GM18505 (cell line): Measurements from ENCODE around the gene RGPD3.
"Not testable (repeated sequence)": the region's sequence is repeated elsewhere in the genome, so short reads cannot be mapped to it uniquely, and the experiment has no call there.

Source experiments
- ATAC-seq: cut with Tn5 transposase; IDR thresholded peaks from one replicate; pipeline ENCODE4 v1.9.1; 2021; ENCODE audit not compliant: unreplicated experiment
- POLR2A ChIP-seq: IDR thresholded peaks from 4 replicates; pipeline ENCODE4 v1.6.1; 2011; ENCODE audit warnings: borderline replicate concordance; ENCODE audit not compliant: insufficient read depth, insufficient read length; ENCODE audit errors: extremely low read depth

RGPD3 gene

DNA sequence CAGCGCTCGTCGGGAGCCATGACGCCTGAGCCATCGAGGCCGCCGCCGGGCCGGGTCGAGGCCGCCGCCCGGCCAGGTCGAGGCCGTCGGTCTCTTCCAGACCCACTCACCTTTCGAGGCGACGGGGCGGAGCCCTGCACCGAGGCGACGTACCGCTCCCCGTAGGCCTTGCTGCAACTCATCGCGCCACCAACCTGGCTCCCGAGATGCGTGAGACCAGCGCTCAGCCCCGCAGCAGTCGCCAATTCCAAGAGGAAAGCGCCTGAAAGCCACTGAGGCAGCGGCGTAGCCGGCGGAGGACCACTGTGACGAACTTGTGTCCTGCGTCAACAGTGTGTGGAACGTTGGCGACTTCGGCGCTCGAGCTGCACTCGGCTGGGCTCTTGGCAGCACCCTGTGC lies at the start of gene RGPD3:
TSS of gene RGPD3 (minus strand) at position 307 of the 400 bp plus-strand sequence. CDS start at position 182, 125 bp downstream.
- not testable (repeated sequence) for ATAC-seq

DNA sequence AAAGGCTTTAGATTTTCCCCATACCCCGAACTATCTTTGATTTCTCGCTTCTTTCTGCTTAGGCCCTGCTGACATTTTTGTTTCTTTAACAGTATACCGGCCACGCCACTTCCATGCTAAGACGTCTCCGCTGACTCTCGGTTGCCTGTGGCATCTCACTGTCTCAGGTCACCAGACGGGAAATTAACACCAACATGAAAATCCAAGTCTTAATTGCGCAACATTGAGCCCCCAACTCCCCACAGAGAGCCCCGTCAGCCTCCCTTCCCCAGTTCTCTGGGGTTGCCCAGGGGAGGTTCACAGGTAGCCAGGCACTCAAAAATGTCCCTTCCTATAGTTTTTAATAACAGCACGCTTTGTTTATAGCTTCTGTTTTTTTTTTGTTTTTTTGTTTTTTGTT lies 49.1 kb upstream of the RGPD3 start:
- ATAC-seq, result no peak
- no peak for TF ChIP-seq POLR2A

DNA sequence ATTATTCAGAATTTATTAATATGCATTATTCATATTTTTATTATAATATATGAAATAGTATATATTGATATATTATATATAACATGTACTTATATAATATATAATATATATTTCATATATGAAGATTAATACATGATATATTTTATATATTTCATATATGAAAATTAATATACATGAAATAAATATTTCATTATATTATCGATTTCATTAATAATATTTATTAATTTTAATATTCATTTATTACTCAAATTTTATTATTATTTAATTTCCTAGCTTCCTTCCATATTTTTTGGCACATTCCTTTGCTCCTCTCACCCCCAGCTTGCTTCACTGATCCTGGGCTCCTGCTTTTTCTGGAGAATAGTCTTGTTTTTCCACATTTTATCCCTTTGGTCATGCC lies 48.7 kb upstream of the RGPD3 start:
- ATAC-seq, result no peak
- TF ChIP-seq POLR2A, result no peak

DNA sequence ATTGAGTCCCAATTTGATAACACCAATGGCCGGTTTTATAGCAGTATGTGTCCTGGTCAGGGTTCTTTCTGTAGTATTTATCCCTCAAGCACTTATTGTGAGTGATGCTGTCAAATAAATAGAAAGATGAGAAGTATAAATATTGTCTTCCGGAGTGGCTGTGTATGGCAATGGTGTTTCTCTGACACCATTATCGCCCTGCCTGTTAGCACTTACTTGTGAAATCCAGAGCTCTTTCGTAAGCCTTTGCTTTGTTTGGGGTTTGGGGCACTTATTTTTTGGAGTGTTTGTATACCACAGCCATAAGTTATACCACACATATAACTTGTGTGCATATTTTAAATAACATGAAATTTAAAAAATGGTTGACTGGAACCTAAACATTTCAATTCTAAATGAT lies 48.2 kb upstream of the RGPD3 start:
- no peak for TF ChIP-seq POLR2A

DNA sequence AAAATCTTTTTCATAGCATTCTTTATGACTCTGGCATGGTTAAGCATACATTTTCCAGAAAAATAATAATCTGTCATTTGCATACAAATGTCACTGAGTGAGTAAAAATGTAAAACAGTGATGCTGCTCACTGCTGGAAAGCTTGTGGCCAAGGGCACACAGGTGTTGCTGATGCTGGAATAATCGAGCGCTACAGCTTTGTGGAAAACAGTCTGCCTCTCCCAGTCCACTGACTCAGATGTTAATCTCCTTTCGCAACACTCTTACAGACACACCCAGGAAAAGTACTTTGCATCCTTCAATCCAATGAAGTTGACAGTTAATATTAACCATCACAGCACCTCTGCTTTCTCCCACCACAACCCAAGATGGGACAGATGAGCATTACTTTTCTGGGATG lies 46.6 kb upstream of the RGPD3 start:
- not testable (repeated sequence) for ATAC-seq

More for the DNA sequence above, 48.2 kb upstream of the RGPD3 start:
- ATAC-seq, result no peak

DNA sequence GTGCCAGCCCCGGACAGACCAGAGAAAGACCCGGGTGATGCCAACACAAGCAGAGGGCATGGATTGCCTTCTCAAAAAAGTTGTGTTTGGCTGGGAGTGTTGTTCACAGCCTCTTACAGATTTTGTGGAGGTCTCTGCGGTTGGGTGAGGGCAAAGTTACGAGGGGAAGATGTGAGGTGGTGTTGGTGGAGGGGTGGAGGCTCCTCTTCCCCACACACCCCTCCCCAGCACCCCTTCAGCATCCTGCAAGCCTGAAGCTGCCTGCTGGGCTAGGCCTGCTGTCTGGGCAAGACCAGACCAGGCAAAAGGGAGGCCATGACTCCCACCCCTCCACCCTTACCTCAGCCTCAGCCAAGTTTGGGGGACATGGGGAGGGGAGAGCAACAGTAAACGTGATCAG lies 45.2 kb upstream of the RGPD3 start:
- not testable (repeated sequence) for ATAC-seq

DNA sequence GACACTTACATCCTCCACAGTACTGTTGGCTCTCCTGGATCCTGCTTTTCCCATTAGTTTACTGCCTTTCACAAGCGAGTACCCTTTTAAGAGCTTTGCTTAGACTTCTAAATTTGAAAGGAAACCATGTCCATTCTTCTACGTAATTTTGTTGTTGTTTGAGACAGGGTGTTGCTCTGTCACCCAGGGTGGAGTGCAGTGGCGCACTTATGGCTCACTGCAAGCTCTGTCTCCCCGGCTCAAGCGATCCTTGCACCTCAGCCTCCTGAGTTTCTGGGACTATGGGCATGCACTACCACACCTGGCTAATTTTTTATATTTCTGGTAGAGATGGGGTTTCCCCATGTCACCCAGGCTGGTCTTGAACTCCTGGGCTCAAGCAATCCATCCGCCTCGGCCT lies 43.7 kb upstream of the RGPD3 start:
- ATAC-seq, result not testable (repeated sequence)

DNA sequence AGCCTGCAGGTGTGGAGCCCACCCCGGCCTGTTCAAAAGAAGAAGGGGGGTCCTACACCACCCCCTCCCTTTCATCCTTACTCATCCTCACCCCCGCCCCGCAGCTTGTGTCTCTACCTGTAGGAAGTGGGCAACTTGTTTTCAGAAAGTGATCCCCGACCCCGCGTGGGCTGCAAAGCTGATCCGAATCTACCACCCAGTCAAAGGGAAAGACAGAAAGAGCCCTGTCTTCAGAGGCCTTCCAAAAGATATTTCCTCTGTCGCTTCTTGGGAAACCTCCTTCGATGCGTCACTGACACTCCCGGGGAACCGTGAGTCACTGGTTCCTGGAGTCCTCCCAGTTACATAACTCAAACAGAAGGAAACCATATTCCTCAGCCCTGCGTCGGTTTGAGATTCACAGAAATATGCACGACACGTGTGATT lies 43.3 kb upstream of the RGPD3 start:
- ATAC-seq, result not testable (repeated sequence)

DNA sequence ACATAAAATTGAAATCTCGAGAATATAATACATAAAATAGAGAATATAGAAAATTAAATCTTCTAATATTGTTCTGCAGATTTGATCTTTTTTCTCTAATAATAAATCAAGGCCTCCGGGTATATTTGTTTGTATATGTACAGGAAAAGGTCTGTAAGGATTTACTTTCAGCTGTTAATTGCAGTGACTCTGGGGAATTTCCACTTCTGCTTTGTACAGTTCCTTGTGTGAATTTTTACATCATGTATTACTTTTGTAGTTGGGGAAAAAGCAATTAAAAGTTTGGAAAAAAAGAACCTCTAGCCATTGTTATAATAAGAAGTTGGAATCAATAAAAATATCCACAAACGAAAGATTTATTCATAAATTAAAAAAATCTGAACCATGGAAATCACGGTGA lies 42.6 kb upstream of the RGPD3 start:
- ATAC-seq, result not testable (repeated sequence)

DNA sequence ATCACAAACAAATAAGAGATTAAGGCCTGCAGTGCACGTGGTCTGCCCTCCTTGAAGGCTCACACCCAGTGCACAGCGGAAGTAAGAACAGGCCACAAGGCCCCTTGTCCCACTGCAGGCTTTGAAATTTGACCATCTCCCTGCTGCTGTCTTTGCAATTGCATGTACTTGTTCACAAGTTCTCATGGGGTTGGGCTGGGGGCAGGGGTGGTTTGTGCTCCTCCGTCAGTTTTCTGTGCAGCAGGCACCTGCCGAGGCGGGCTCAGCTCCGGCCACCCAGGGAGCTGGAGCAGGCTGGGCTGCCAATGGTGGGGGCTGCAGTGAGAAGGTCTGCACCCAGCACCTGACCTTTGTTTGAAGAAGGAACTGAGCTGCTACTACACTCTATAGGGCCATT lies 41.2 kb upstream of the RGPD3 start:
- not testable (repeated sequence) for ATAC-seq

DNA sequence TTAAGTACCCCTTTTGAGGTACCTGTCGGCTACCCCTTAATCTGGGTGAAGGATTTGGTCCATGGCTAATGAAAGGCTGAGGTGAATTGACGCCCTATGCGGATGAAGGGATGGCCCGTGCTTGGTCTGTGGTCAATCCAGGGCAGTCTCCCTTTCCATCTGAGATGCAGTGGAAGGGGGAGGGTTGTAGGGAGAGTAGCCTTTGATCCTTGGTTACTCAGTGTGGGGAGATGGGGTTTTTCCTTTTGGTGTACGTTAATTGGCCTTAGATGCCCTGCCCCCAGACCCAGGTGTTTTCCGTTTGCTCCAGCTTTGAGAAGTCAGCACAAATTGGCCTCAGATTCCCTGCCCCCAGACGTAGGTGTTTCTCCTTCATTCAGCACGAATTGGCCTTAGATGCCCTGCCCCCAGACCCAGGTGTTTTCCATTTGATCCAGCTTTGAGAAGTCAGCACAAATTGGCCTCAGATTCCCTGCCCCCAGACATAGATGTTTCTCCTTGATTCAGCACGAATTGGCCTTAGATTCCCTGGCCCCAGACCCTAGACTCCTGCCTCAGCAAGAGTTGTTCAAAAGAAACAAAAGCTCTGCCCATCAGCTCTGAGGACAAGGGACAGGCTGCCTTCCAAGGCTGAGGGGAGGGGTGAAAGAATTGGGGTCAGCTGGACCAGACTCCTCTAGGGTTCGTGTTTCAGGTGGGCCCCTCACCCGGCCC lies 40.6 kb upstream of the RGPD3 start:
- ATAC-seq, result not testable (repeated sequence)

DNA sequence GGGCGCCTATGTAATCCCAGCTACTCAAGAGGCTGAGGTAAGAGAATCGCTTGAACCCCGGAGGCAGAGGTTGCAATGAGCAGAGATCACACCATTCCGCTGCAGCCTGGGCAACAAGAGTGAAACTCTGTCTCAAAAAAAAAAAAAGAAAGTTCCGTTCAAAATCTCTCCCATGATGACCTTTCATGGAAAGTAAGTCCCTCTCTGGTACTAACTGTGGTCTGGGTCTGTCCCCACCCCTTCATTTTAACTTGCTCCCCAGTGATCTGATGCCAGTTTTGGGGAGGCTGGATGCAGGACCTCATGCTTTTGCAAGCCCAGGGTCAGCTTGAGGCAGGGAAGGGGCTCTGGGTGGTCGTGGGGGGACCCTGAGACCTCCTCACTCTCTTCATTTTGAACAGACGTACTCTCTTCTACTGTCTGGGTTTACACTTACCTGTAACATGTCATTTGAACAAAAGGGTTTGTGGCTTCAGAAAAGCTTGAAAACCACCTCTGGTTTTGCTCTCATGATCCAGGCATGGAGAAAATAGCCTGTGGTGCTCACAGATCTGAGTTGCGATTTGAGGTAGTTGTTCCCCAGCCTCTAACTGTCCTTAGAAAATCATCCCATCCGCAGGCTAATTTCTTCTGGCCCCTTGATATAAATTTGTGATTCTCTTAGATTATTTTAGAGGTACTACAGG lies 37.9 kb upstream of the RGPD3 start:
- not testable (repeated sequence) for ATAC-seq

DNA sequence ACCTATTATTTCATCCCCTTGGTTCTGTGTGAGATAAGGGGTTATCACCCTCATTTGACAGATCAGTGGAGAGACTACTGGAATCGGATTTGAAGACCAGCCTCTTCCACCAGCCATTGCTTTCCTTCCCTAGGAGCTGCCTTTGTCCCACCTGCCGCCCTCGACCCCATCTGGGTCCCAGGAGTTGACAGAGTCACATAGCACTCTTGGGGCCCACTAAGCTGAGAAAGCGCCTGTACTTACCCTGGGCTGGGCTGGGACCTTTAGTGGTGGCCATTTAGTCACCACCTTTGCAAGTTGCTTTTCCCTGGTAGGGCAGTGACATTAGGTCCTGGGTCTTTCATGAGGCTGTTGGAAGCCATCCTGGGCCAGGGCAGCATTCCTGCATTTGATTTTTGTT lies 36.6 kb upstream of the RGPD3 start:
- ATAC-seq, result not testable (repeated sequence)

DNA sequence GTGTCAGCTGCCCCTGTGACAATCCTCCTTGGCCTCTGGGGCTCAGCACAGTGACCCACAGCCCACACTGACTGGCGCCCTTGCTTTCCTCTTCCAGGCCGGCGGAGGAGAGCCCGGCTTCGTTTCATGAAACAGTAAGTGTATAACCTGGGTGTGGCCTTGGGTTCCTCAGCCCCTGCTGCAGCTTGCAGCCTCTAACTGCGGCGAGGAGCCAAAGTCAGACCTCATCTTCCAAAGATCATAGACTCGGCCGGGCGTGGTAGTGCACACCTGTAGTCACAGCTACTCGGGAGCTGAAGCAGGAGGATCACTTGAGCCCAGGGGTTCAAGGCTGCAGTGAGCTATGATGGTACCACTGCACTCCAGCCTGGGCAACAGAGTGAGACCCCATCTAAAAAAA lies 36.0 kb upstream of the RGPD3 start:
- not testable (repeated sequence) for ATAC-seq

DNA sequence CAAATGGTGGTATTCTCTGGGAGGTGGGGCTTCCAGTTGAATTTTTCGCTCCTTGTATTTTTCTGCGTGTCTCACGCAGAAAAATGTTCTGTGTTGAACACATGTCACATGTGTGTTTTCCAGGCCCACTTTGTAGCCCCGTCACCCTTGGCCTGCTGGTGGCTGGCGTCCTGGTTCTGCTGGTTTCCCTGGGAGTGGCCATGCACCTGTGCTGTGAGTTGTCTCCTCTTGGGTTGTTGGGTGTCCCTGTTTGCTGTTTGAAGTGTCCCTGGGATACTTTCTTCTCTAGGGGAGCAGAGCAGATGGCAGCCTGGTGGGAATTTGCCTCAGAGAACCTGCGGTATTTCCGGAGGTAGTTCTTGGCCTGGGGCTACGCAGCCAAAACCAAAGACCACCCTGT lies 34.1 kb upstream of the RGPD3 start:
- not testable (repeated sequence) for ATAC-seq

DNA sequence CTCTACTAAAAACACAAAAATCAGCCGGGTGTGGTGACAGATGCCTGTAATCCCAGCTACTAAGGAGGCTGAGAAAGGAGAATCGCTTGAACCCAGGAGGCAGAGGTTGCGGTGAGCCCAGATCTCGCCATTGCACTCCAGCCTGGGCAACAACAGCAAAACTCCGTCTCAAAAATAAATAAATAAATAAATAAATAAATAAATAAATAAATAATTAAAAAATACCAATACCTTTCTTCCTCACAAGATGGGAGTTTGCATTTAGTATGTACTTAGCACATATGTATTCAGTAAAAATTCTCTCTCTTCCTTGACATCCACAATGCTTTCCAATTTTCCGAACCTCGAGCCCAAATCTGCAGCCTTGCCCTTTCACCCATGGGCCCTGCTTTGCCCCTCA lies 32.1 kb upstream of the RGPD3 start:
- ATAC-seq, result not testable (repeated sequence)

DNA sequence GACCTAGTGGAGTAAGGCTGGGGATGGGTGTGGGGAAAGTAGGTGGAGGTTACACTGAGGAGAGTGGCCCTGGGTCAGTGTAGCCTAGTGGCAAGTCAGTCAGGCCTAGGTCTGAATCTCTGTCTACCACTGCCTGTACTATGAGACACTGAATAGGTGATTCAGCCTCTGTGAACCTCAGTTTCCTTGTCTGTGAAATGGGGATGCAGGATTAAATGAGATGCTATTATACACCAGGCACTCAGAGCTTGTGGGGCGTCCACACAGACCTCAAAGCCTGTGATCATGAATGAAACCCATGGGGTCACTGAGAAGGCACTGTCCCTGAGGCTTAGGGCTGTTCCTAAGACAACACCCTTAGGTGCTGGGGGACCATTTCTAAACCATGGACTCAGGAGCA lies 30.3 kb upstream of the RGPD3 start:
- not testable (repeated sequence) for ATAC-seq

DNA sequence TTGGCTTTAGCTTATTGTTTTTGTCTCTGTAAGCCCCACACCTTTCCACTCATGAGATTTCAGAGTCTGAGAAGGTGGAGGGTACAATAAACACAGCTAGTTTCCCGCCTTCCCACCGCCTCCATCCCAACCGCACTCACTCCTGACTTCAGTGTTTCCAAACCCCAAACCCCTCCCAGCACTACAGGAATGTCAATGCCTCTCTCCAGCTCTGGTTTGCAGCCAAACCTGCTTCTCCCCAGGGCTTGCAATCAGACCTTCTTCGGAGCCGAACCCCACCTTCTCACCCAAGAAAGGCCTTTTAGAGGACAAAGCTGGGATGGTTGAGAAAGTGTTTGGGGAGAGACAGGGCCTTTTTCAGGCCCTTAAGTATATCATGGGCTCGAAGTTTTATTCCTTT lies 24.7 kb upstream of the RGPD3 start:
- not testable (repeated sequence) for ATAC-seq

DNA sequence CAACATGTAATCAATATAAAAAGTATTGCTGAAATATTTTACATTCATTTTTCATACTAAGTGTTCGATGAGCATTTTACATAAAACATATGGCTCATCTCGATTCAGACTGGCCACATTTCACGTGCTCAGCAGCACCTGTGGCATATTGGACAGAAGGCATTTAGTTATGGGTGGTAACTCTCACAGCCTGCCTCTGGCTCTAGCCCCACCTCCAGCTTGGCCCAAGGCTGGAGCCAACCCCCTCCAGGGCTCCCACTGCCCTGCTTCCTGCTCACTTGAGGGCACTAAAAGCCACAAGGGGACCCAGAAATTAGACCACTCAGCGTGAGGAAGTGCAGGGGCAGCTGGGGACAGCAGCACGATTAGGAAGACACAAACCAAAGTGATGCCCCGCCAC lies 24.2 kb upstream of the RGPD3 start:
- ATAC-seq, result not testable (repeated sequence)

DNA sequence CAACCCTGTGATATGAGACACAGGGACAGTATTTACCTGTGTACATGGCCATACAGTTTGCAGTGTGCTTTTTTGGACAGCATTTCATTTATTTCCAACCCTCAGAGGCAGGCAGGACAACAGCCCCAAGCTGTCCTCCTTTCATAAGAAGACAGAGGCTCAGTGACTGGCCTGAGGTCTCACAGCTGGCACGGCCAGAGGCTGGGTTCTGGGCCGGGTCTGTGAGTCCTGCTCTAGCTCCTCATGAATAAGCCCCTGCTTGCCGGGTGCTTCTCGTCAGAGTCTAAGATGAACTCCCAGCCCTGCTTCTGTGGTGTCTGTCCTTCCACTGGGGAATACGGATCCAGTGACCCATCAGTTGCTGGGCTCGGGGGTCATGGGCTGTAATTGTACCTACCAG lies 21.5 kb upstream of the RGPD3 start:
- ATAC-seq, result not testable (repeated sequence)

DNA sequence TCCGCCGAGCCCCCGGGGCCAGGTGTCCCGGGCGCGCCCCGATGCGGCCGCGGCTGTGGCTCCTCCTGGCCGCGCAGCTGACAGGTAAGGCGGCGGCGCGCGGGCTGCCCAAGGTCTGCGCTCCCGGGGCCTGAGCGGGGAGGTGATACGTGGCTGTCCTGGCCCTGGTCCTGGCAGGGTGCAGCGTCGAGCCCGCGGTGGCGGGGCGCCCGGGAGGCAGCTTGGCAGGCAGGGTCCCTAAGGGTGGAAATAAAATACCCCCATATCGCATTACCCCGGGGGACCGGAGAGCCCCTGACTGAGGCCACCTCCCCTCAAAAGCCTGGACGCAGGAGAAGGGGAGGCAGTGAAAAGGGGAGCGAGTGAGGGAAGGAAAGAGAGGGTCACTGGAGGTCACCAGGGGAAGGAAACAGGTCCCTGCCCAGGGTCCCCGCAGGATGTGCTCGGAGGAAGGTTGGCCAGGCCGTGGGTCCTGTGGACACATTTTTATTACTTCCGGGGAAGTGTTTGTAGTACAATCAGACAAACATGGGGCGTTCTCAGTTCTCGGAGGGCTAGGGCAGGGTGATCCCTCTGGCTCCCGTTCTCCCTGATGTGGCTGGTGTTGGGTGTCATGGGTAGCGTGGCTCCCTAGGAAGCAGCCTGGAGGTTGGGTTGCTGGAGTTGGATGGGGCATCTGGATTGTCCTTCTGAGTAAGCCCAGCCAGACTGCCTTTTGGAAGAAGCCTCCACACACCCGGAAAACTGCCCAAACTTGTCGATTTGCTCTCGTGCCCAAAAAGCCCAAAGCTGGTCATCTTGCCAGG lies 19.4 kb upstream of the RGPD3 start:
- ATAC-seq, result not testable (repeated sequence)
